Activated CD8-positive, alpha-beta memory T cell treated with anti-CD3 and anti-CD28 coated beads for 48 hours (primary cell): ENCODE measurements around the gene DPYSL4.
"Not testable (repeated sequence)": the region's sequence is repeated elsewhere in the genome, so short reads cannot be mapped to it uniquely, and the experiment has no call there.

Source experiments
- DNase-seq, 3 experiments: peaks; one replicate each; pipeline ENCODE4 v3.0.0-alpha.2; 2020; ENCODE audit warnings: low read depth in 2 of 3, low spot score in 2 of 3

Gene DPYSL4

DNA sequence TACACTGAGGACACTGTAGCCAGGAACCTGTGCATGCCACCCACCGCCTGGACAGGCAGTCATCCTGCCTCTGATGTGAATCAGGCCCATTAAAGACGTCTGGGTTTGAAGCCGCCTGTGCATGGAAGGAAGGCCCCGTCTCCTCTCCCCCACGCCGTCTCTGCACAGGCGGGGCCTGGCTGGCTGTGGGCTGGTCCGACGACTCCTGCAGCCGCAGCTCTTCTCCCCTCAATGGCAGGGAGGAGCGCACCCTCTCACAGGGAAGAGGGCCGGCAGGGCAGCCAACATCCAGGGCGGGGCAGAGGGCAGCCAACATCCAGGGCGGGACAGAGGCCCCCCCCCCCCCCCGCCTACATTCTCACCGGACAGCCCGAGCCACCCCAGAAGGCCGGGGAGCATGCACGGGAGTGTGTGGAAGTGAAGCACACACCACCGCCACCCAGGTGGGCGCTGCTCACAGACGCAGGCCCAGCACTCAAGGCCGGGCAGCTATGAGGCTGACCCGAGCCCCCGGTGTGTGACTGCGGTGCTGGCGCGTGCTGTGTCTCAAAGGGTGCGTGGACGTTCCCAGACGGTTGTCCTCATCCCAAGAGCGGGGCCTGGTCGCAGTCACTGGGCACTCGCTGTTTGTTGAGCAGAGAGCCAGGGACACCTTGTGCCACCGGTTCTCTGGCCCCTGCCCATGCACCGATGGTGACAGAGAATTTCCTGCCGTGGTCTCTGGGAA, 19.1 kb downstream of the DPYSL4 start:
- DNase-seq: no peak

GRCh38 chr10:132206377-132206745, 19.6 kb downstream of the DPYSL4 start:
- DNase-seq: no peak

- DNase-seq: no peak
Observed at GRCh38 chr10:132206806-132207535, 20.2 kb downstream of the DPYSL4 start.

DNA sequence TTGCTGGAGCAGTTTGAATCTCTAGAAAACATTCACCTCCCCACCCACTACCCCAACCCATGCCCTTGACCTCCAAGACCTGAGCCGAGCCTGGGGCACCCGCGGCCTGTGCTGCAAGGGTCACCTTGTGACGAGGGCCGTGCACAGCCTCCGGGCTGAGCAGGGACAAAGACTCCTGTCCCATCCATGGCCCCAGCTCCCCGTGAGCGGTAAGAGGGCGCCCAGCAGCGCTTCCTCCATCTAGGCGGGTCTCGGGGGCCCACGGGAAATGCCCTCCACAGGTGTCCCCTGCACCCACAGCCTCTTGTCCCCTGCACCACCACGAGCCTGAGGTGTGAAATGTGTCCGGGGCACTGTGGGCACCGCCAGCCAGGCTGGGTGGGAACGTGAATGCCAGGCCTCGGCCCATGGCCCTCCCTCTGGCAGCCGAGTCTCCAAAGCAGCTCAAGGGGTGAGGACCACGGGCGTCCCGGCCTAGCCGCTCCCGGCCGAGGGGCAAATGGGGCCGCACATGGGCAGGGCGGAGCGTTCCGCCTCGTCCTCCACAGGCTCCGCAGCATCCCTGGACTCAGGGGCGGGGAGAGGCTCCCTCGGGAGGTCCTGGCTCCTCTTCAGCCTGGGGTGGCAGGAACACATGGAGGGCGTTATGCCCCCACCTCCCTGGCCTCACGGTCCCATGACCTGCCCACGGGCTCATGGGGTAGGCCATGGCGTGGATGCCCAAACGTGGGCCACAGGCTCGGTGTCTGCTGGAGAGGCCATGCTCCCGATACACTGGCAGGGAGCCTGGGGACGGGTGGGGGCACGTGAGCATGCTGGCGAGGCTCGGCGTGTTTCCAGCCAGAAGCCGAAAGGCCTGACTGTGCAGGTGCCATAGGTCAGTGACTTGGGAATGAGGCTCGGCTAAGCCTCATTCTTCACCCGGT, 21.1 kb downstream of the DPYSL4 start:
- DNase-seq: no peak

DNA sequence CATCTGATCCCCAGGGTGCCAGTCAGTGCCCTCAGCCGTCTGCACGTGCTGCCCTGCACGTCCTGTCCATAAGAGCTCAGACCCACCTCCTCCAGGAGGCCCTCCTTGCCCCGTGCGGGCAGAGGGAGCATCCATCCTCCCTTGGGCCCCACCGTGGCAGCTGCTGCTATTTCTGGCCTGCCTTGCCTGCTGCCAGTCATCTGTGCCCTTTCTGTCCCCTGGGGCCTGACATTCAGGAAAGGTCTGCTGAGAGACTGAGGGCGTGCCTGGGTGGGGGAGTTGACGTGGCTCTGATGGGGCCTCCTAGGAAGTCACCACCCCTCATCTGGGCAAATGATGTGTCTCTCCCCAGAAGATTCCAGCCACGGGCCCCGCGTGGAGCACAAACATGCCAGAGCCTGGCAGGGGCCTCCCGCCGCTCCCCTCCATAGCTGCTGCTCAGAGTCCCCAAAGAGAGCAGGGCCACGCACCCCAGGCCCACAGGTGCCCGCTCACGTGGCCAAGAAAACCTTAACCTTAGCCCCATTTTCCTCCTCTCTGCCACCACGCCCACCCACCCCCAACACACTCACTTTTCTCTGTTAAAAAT, 21.8 kb downstream of the DPYSL4 start:
- no peak for DNase-seq

GRCh38 chr10:132209130-132209529, 22.4 kb downstream of the DPYSL4 start:
- no peak for DNase-seq

- DNase-seq: no peak
Observed at GRCh38 chr10:132209978-132210530, 23.3 kb downstream of the DPYSL4 start.

GRCh38 chr10:132210766-132211165, 24.0 kb downstream of the DPYSL4 start:
- DNase-seq: no peak

- DNase-seq: no peak
Observed at GRCh38 chr10:132211246-132211645, 24.5 kb downstream of the DPYSL4 start.

- no peak for DNase-seq
Observed at GRCh38 chr10:132212816-132213215, 26.1 kb downstream of the DPYSL4 start.

GRCh38 chr10:132213917-132214316, 27.2 kb downstream of the DPYSL4 start:
- no peak for DNase-seq

DNA sequence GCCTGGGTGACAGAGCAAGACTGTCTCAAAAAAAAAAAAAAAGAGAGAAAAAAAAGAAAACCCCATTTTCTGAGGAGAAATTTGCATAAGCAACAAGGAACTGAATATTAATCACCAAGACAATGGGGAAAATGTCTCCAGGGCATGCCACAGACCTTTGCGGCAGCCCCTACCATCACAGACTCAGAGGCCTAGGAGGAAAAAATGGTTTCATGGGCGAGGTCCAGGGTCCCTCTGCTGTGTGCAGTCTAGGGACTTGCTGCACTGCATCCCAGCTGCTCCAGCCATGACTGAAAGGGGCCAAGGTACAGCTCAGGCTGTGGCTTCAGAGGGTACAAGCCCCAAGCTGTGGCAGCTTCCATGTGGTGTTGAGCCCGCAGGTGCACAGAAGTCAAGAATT, 29.7 kb downstream of the DPYSL4 start:
- DNase-seq: not testable (repeated sequence)

DNA sequence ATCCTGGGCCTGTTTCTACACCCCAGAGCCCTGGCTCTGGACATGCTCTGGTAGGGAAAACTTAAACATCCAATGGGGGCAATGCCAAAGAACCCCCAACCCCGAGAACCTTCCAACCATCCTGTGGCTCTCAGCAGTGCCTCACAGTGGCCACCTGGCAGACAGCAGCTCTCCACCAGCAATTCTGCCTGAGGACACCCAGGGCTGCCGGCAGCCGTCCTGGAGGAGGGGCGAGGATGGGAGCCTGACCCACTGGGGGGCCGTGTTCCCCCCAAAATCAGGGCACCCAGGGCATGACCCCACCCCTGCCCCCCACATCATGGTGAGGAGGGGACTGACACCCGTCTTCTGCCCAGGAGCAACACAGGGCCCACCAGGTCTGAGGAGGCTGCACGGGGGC, 32.7 kb downstream of the DPYSL4 start:
- no peak for DNase-seq

DNA sequence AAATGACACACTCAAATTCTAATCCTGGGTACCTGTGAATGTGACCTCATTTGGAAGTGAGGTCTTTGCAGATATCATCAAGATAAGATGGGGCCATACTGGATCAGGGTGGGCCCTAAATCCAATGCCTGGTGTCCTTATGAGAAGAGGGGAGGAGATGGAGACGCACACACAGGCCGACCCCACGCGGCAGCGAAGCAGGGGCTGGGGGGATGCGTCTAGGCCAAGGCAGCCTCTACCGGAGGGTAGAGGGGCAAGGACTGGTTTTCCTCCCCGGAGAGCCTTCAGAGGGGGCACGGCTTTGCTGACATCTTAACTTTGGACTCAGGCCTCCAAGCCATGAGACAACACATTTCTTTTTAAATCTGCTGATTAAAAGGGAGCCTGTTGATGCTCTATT, 33.3 kb downstream of the DPYSL4 start:
- DNase-seq: no peak

DNA sequence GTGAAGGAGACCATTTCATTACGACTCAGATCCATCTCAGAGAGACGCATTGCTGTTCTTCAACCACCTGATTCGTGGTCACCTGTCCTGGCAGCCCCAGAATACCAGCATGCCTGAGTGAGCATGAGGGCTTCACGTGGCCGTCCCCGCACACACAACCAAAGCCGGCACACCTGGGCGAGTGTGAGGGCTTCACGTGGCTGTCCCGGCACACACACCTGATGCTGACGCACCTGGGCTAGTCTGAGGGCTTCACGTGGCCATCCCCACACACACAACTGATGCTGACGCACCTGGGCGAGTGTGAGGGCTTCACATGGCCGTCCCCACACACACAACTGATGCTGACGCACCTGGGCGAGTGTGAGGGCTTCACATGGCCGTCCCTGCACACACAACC, 34.2 kb downstream of the DPYSL4 start:
- not testable (repeated sequence) for DNase-seq

DNA sequence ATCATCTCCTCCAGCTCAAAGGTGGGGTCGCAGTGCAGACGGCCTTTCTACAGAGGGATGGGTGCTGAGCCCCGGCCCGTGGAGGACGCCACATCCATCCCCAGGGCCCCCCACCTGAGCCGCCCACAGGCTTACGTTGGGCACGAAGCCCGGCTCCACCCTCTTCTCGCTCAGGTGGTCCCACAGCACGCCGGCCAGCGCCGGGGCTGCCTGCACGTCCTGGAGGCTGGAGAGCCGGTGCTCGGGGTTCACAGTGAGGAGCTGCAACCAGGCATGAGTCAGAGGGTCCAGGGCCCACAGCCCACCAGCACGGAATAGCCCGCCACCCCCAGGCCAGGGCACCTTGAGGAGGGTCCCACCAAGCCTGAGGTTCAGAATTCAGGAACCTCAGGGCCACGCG, 36.0 kb downstream of the DPYSL4 start:
- DNase-seq: no peak

DNA sequence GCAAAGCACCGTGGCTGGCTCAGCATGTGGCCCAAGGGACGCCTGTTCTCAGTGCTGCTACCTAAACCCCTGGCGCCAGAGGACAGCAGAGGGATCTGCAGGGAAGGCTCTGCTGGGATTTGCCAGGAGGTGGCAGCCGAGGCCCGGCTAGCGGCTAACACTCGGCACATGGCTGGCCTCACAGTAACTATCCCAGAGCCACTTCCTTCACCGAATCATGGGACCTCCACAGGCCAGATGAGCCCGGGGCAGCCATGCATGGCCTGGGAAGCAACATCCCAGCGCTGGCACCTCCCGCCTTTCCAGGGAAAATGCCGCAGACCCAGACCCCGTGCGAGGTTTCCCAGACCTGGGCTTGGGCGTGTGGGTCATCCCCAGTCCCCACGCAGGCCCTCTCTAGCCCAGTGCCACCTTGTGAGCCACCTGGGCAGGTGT, 36.4 kb downstream of the DPYSL4 start:
- DNase-seq: peak; percentile 12 to 38 (median 34)

DNA sequence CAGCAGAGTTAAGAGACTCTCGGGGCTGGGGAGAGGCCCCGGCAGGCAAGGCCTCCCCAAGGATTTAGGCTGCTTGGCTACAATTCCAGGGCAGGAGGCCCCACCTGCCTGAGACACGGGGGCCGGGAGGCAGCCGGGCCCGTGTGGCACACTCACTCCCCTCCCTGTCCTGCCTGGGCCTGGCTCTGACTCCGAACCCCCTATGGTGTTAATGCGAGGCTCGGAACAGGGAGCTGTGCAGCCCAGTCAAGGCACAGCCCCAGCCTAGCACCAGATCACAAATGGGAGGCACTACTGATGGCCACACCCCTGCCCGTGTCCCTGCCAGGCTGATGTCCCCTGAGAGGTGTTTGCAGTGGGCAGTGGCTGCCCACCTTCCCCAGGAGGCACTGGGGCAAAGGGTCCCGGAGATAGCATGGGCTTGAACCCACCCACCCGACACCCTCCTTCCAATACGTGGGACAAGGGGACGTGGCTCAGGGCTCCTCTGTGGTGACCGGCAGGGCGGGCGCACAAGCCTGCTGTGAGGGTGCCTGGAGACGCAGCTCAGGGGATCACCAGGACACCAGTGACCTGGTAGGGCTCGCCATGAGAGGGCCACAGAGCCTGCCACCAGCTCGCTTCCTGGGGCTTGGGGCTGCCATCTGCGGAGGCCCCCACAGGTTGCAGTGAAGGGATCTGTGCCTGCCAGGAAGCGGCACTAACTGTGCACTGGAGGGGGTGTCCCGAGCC, 37.0 kb downstream of the DPYSL4 start:
- no peak for DNase-seq

DNA sequence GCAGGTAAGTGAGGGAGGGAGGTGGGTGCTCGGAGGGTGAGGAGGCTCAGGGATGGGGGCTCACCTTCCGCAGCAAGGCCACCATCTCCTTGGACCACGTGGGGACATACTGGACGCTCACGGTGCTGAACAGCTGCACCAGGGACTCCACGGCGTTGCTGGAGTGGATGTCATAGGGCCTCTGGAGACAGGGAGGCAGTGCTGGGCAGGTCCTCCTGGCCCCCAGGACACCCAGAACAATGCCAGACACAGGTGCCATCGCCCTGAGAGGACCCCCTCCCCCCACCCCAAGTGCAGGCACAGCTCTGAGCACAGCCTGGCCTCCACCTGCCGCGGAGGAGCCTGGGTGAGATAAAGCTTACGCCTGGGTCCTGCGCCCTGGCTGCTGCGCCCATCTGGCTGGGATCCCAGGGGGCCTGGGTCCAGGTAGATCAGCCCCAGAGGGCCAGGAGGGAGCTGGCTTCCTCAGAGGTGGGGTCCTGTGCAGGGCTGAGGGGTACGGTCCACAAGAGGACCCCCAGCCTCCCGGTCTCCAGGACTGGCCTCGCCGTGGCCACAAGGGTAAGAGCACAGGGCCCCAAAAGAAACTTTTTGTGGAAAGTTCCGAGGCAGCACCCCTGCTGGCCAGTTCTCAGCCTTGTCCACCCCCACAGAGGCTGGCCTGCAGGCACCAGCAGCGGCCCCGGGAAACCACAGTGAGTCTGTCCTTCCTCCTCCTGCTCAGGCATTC, 37.8 kb downstream of the DPYSL4 start:
- no peak for DNase-seq
